ENCODE measurements around the gene DCLRE1C. TPM values are rescaled to one million over a fixed set of nuclear protein-coding genes. Genes with fewer than 3 reads are reported as not detected.
"Not testable (repeated sequence)": the region's sequence is repeated elsewhere in the genome, so short reads cannot be mapped to it uniquely, and the experiment has no call there.

DCLRE1C gene
- total RNA-seq, 2 experiments from 2014 or later: 19.8 to 21.4 TPM

- DNase-seq: no peak
- H3K27me3 Mint-ChIP-seq: no peaks in the 10 kb centered on the region
- no peak overlapping the region for H3K4me3 Mint-ChIP-seq
- no peaks in the 10 kb centered on the region for H3K9me3 Mint-ChIP-seq
- peaks cover 8% of the 10 kb centered on the region for H3K4me1 Mint-ChIP-seq
- peaks cover 59% of the 10 kb centered on the region for H3K36me3 Mint-ChIP-seq
- H3K27ac Mint-ChIP-seq: no peak overlapping the region
Measured at GRCh38 chr10:14924013-14924412, 29.9 kb downstream of the DCLRE1C start.

GRCh38 chr10:14918964-14919363 is 34.9 kb downstream of the DCLRE1C start:
- peaks cover 13% of the 10 kb centered on the region for H3K4me1 Mint-ChIP-seq
- H3K9me3 Mint-ChIP-seq: peaks cover 10% of the 10 kb centered on the region
- H3K4me3 Mint-ChIP-seq: no peak overlapping the region
- H3K36me3 Mint-ChIP-seq: peaks cover 79% of the 10 kb centered on the region
- no peak for DNase-seq
- H3K27me3 Mint-ChIP-seq: no peaks in the 10 kb centered on the region
- no peak overlapping the region for H3K27ac Mint-ChIP-seq

- Mint-ChIP-seq H3K4me1 (peaks cover 13% of the 10 kb centered on the region), H3K27ac (no peak overlapping the region), H3K27me3 (no peaks in the 10 kb centered on the region), H3K36me3 (peaks cover 88% of the 10 kb centered on the region), H3K9me3 (peaks cover 10% of the 10 kb centered on the region), H3K4me3 (no peak overlapping the region)
- no peak for DNase-seq
Measured at GRCh38 chr10:14917827-14918226, 36.1 kb downstream of the DCLRE1C start.

GRCh38 chr10:14916600-14916999 is 37.3 kb downstream of the DCLRE1C start:
- no peak for DNase-seq
- Mint-ChIP-seq H3K36me3 (peaks cover 87% of the 10 kb centered on the region), H3K4me1 (peaks cover 13% of the 10 kb centered on the region), H3K9me3 (peaks cover 10% of the 10 kb centered on the region), H3K4me3 (no peak overlapping the region), H3K27ac (no peak overlapping the region), H3K27me3 (no peaks in the 10 kb centered on the region)

GRCh38 chr10:14911801-14912200 is 42.1 kb downstream of the DCLRE1C start:
- no peaks in the 10 kb centered on the region for H3K27me3 Mint-ChIP-seq
- peaks cover 8% of the 10 kb centered on the region for H3K9me3 Mint-ChIP-seq
- peaks cover 6% of the 10 kb centered on the region for H3K4me1 Mint-ChIP-seq
- H3K4me3 Mint-ChIP-seq: no peak overlapping the region
- peaks cover 85% of the 10 kb centered on the region for H3K36me3 Mint-ChIP-seq
- no peak for DNase-seq
- no peak overlapping the region for H3K27ac Mint-ChIP-seq

GRCh38 chr10:14910953-14911352 is 42.9 kb downstream of the DCLRE1C start:
- Mint-ChIP-seq H3K36me3 (peaks cover 79% of the 10 kb centered on the region), H3K4me1 (peaks cover 6% of the 10 kb centered on the region), H3K4me3 (no peak overlapping the region), H3K27me3 (no peaks in the 10 kb centered on the region), H3K27ac (peak overlapping the region; percentile 1), H3K9me3 (peaks cover 4% of the 10 kb centered on the region)
- DNase-seq: no peak

GRCh38 chr10:14909101-14909500 is 44.8 kb downstream of the DCLRE1C start:
- peaks cover 6% of the 10 kb centered on the region for H3K4me1 Mint-ChIP-seq
- no peaks in the 10 kb centered on the region for H3K27me3 Mint-ChIP-seq
- no peak for DNase-seq
- no peak overlapping the region for H3K27ac Mint-ChIP-seq
- peaks cover 4% of the 10 kb centered on the region for H3K9me3 Mint-ChIP-seq
- H3K4me3 Mint-ChIP-seq: no peak overlapping the region
- peaks cover 79% of the 10 kb centered on the region for H3K36me3 Mint-ChIP-seq

GRCh38 chr10:14907591-14907990 is 46.3 kb downstream of the DCLRE1C start:
- H3K27me3 Mint-ChIP-seq, H3K4me3 Mint-ChIP-seq, H3K9me3 Mint-ChIP-seq, H3K27ac Mint-ChIP-seq, DNase-seq, H3K4me1 Mint-ChIP-seq: not testable (repeated sequence)
- peaks cover 67% of the 10 kb centered on the region for H3K36me3 Mint-ChIP-seq

- Mint-ChIP-seq H3K36me3 (peaks cover 64% of the 10 kb centered on the region), H3K9me3 (peaks cover 4% of the 10 kb centered on the region), H3K27me3 (no peaks in the 10 kb centered on the region), H3K4me3 (no peak overlapping the region), H3K27ac (no peak overlapping the region), H3K4me1 (peaks cover 6% of the 10 kb centered on the region)
- DNase-seq: no peak
Measured at GRCh38 chr10:14906765-14907164, 47.1 kb downstream of the DCLRE1C start.

GRCh38 chr10:14905890-14906289 is 48.0 kb downstream of the DCLRE1C start:
- no peak overlapping the region for H3K4me3 Mint-ChIP-seq
- no peak for DNase-seq
- peaks cover 56% of the 10 kb centered on the region for H3K36me3 Mint-ChIP-seq
- no peak overlapping the region for H3K27ac Mint-ChIP-seq
- peaks cover 4% of the 10 kb centered on the region for H3K9me3 Mint-ChIP-seq
- H3K27me3 Mint-ChIP-seq: no peaks in the 10 kb centered on the region
- peaks cover 6% of the 10 kb centered on the region for H3K4me1 Mint-ChIP-seq

GRCh38 chr10:14904864-14905263 is 49.0 kb downstream of the DCLRE1C start:
- Mint-ChIP-seq H3K27ac (no peak overlapping the region), H3K9me3 (peaks cover 4% of the 10 kb centered on the region), H3K36me3 (peaks cover 47% of the 10 kb centered on the region), H3K27me3 (no peaks in the 10 kb centered on the region), H3K4me3 (no peak overlapping the region), H3K4me1 (peaks cover 6% of the 10 kb centered on the region)
- DNase-seq: no peak

- H3K27ac Mint-ChIP-seq: no peak overlapping the region
- no peak overlapping the region for H3K4me3 Mint-ChIP-seq
- H3K36me3 Mint-ChIP-seq: peaks cover 46% of the 10 kb centered on the region
- no peaks in the 10 kb centered on the region for H3K27me3 Mint-ChIP-seq
- peaks cover 6% of the 10 kb centered on the region for H3K4me1 Mint-ChIP-seq
- H3K9me3 Mint-ChIP-seq: peaks cover 4% of the 10 kb centered on the region
- no peak for DNase-seq
Measured at GRCh38 chr10:14904316-14904732, 49.6 kb downstream of the DCLRE1C start.

- H3K27me3 Mint-ChIP-seq: no peaks in the 10 kb centered on the region
Measured at GRCh38 chr10:14891151-14891550, 62.7 kb downstream of the DCLRE1C start.

GRCh38 chr10:14889318-14889717 is 64.6 kb downstream of the DCLRE1C start:
- H3K4me1 Mint-ChIP-seq: peaks cover 12% of the 10 kb centered on the region
- H3K27me3 Mint-ChIP-seq: no peaks in the 10 kb centered on the region
- H3K4me3 Mint-ChIP-seq: peak overlapping the region; percentile 6
- H3K36me3 Mint-ChIP-seq: peaks cover 13% of the 10 kb centered on the region
- no peaks in the 10 kb centered on the region for H3K9me3 Mint-ChIP-seq
- peak overlapping the region; percentile 10 for H3K27ac Mint-ChIP-seq
- no peak for DNase-seq

More at GRCh38 chr10:14891151-14891550, 62.7 kb downstream of the DCLRE1C start:
- no peak for DNase-seq
- no peak overlapping the region for H3K27ac Mint-ChIP-seq
- peaks cover 12% of the 10 kb centered on the region for H3K4me1 Mint-ChIP-seq
- H3K9me3 Mint-ChIP-seq: no peaks in the 10 kb centered on the region
- H3K36me3 Mint-ChIP-seq: peaks cover 13% of the 10 kb centered on the region
- no peak overlapping the region for H3K4me3 Mint-ChIP-seq

- H3K4me1 Mint-ChIP-seq: peaks cover 23% of the 10 kb centered on the region
- peak overlapping the region; percentile 43 for H3K27ac Mint-ChIP-seq
- peaks cover 33% of the 10 kb centered on the region for H3K36me3 Mint-ChIP-seq
- no peaks in the 10 kb centered on the region for H3K27me3 Mint-ChIP-seq
- no peak overlapping the region for H3K4me3 Mint-ChIP-seq
- no peak for DNase-seq
- no peaks in the 10 kb centered on the region for H3K9me3 Mint-ChIP-seq
Measured at GRCh38 chr10:14884082-14884481, 69.8 kb downstream of the DCLRE1C start.

- no peak for DNase-seq
- Mint-ChIP-seq H3K27ac (no peak overlapping the region), H3K27me3 (no peaks in the 10 kb centered on the region), H3K36me3 (peaks cover 37% of the 10 kb centered on the region), H3K4me1 (peaks cover 27% of the 10 kb centered on the region), H3K9me3 (no peaks in the 10 kb centered on the region), H3K4me3 (peak overlapping the region; percentile 94)
Measured at GRCh38 chr10:14880229-14880628, 73.7 kb downstream of the DCLRE1C start.

- DNase-seq: no peak
- H3K27me3 Mint-ChIP-seq: no peaks in the 10 kb centered on the region
- H3K4me3 Mint-ChIP-seq: peak overlapping the region; percentile 94
- H3K27ac Mint-ChIP-seq: peak overlapping the region; percentile 92
- peaks cover 28% of the 10 kb centered on the region for H3K4me1 Mint-ChIP-seq
- no peaks in the 10 kb centered on the region for H3K9me3 Mint-ChIP-seq
- H3K36me3 Mint-ChIP-seq: peaks cover 37% of the 10 kb centered on the region
Measured at GRCh38 chr10:14879928-14880193, 74.0 kb downstream of the DCLRE1C start.

Data from activated naive CD8-positive, alpha-beta T cell treated with anti-CD3 and anti-CD28 coated beads for 36 hours (primary cell).